COLO668 (cell line): Measurements from ENCODE around the gene ANP32A.
A peak's percentile ranks its signal among the peaks of the same experiment; 100 is the strongest.

Experiments used
- DNase-seq: peaks from one replicate; lab custom pipeline; 2025; ENCODE audit not compliant: unreplicated experiment; lab: John Stamatoyannopoulos, UW

ANP32A gene

DNA sequence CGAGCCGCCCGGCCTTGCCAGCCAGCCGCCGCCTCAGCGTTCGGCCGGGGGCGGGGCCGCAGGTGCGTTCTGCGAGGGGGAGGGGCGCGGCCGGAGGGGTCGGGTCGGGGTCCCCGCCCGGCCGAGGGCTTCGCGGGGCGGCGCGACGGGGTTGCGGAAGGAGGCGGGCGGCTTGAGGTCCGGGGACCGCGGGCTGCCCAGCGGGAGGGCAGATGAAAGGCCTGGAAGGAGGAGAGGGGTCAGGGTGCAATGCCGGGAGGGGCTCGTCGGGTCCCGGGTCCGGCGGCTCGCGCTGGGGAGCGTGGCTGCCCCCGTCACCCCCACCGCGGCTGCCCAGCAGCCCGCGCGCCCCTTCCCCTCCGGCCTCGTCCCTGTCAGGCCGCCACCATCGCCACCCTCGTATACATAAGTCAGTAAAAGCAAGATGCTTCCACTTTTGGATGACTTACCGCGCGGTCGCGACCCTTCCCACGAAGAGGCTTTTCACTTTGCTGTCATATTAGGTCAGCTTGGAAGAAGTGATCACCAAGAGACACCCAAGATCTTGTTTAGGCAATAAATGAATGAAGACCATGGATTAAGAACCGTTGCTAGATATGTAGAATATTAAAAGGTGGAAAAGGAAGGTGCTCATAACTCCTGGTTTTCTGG lies 620 bp upstream of the ANP32A start:
- no peak for DNase-seq

DNA sequence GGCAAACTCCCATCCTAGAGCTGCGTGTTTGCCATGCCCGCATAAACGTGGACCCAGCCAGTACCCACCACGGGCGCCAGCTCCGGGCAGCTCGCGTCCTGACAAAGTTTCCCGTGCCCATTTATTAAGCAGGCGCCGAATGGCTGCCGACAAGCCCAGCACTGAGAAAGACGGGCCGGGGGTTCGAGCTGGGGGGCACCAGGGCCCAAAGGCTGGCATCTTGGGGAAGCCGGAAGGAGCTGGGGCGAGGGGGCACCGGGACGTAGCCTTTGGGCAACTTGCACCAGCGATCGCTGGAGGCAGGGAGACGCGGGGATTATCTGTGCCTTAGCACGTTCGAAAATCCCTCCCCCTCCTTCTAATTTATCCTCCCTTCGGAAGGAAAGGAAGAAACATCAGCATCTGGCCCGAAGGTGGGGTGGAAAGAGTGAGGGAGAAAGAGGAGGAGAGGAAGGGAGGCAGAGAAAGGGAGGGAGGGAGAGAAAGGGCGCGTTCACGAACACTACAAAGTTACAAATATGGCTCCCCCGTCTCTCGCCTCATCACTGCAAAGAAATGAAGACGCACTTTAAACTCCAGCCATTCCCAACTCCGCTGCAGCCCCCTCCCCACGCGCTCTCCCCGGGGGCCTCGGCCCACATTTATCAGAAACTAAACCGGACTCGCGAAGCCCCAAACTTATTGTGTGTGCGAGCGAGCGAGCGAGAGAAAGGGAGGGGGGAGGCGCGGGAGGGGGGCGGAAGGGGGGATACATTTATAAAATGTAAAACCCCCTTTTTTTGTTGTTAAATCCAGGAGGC lies 1.0 kb downstream of the ANP32A start:
- peak; percentile 54 for DNase-seq

DNA sequence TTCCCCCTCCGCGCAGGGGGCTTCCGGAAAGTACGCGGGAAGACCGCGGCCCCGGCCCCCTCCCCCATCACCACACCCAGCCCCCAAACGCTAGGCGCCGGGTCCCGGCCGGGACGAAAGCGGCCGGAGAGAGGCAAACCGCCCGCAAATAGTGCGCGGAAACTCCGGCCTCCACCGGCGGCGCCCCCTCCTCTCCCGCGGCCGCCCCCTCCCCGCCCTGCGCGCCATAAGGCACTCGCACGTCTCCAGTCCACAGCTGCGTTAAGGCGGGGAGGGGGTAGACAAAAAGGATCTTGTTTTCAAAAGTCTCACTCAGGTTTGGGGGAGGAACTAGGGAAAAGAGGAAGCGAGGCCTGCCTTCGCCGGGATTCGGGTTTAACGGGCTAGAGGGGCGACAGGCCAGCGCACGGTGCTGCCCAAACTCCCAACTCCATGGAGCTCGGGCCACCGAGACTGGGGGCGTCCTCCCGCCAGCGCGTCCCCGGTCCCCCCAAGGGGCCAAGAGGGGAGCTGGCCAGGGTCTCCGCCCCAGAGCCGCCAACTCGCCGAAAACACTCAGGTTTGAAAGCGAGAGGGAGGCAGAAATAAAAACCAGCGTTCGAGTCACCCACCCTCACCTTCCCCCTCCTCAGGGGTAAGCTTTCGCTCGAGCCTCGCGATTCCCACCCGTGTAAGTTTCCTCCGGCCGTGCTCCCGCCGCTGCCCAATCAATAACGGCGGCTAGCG lies 1.8 kb downstream of the ANP32A start:
- peak; percentile 65 for DNase-seq

DNA sequence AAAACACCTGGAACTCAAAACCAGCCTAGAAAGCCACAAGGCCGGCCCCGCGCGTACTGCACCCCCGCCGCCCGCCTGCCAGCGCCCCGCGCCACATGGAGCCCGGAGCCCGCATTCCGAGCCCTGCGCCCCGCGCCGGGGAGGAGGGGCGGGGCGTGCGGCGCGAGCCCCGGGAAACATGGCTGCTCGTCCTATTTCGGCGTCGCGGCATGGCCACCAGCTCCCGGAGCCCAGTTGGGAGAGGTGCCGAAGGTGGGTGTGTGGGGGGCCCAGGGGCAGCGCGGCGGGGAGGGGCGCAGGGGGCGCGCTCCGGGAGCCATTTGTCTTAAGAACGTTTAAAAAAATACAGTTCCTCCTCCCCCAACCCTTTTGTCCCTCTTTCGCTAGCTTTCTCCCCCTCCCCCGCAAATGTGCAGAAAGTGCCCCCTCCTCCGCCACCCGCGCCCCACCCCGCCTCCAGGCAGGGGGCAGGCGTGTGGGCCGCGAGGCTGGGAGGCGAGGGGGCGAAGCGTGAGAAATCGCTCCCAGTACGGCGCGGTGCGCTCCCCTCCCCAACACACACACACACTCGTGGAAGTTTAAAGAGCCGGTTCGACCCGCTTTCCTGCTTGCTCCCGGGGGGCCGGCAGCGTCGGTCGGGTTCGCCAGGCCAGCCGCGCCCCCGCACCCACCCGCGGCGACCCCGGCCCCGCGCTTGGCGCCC lies 2.5 kb downstream of the ANP32A start:
- DNase-seq = peak; percentile 73

DNA sequence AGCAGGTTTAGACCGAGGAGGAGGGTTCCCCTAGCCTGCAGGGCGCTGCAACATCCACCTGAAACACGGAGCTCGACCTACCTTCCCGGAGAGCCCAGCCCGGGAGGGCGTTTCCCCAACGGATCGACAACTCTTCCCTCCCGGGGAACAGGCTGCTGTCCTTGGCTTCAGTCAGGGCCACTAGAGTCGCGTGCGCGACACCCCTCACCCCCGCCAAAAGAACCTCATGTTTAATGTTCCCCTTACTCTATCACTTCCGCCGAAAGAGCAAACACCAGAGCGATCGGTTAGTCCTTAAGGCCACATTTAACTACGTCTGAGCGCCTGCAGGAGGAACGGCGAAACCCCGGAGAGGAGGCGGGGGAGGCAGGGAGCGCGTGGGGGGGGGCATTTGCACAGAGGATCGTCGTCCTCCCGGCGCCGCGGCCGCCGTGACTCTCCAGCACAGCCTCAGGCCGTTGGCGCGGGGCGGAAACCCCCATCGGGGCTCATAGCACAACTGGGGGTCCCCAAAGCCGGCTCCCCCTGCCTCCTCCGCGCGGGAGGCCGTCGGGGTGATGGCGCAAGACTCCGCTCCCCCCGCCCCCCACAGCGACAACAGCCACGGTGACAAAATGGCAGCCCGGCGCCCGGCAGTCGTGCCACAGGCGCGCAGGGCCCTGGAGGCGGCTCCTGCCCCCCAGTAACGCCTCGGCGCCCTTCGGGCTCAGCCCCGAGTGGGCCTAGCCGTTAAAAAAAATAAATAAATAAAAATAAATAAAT lies 3.2 kb downstream of the ANP32A start:
- DNase-seq = peak; percentile 79

DNA sequence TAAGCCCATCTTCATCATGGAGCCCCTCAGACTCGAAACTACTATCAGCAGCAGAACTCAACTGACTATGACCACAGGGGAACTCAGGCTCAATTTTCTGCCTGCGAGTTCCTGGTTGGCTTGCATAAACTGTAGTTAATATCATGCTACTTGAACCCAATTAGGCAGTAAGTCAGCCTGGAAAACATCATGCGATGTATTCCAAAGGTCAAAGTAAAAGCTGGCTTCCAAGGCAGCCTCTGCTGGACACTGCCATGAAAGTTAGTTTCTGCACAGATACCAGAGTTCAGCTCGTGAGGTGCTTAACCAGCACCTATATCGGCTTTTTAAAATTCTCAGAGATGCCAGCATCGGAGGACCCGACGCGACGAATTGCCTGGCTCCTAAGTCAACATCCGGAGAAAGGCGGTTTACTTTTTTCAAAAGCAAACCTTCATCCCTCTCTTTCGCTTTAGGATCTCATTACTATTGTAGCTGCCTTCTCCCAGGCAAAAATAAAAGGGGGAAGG lies 3.8 kb downstream of the ANP32A start:
- DNase-seq = peak; percentile 52

DNA sequence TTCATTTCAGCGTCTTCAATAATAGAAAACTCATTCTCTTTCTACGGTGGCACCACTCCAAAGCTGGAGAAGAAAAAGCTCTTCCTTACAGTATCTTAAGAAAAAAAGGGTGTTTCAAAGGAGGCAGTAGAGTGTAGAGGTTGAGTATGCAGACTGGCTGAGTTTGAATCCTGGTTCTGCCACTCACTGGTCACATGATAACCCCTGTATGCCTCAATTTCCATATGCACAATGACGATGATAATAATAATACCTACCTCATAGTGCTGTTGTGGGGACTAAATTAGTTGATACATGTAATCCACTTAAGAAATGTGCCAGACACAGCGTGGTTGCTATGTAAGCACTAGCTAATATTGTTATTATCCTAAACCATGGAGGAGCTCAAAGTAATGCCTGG lies 4.5 kb downstream of the ANP32A start:
- DNase-seq = no peak

DNA sequence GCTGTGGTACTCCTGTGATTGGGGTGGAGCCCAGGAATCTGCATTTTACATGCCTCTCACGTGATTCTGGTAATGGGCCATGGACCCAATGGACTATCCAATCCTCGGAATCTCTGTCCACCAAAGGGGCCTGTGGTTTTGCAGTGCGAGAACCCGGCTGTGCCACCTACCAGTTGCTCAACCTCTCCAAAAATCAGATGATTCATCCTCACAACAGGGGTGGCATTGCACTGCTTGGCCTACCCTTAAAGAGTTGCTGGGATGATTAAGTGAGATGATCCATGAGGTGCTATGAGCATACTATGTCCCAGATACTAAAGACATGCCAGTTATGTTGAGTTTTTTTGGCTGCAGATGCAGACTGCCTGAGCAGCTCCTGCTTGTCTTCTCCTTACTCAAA lies 5.1 kb downstream of the ANP32A start:
- DNase-seq = no peak

DNA sequence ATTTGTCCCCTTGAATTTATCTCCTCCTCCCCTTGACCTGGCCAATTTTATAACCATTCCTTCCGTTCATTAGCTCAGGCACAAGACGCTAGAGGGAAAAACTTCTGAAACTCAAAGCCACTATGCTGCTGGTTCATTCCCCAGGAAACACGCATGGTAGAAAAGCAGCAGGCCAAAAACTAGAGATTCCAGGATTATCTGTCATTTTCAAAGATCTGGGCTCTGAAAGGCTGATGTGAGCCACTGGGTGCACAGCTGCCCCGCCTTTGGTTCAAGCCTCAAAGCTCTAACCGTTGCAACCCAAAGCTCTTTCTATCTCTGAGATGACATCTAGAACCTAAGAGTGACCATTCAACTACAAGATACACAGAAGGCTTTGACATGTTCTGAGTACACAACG lies 6.1 kb downstream of the ANP32A start:
- no peak for DNase-seq

DNA sequence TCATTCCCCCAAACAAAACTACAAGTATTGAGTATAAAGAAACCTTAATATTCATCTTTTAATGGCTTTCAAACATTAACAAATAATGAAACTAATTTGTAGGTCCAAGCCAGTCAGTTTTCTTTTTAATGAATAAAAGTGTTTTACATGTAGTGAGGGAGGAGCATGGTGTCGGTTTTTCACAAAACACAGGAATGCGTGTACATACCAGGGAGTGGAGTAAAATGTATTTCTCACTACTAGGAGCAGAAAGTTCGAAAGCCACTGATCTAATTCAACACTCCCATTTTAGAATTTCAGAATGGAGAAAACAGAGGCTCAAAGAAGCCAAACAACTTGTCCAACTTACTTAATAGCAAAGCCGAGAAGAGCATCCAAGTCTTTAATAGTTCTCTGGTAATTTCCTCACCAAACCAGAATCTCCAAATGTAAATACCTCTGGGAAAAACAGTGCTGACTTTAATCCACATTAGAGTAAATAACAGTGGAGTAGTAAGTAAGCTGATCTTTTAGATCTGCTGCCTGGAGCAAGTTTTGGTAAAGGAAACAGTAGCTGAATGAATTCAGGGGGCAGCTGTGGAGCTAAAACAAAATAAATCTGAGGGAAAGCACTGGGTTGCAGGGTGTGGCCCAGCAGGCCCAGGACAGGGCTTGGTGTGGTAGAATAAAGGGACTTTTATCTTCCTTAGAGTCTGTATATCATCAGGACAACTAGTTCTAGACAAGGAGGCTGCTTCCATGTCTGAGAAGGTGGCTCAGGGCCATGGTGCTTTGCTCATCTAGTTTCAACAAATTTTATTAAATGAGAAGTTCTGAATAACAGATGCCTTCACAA lies 7.9 kb downstream of the ANP32A start:
- DNase-seq = no peak

DNA sequence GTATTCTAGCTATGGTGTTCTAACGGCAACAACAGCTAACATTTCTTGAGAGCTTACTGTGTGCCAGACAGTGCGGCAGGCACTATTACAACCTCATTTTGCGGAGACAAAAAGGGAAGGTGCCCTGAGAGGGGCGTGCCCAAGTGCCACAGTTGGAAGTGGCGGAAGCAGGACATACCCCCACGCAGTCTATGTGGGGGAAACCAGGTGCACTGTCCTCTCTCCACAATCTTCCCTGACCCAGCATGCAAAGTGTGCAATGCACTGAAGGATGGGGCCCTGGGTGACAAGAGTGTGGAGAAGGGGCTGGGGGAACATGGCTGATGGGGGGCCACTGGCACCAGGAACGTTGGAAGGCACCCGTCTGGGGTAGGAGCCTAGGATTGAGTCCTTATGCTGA lies 8.6 kb downstream of the ANP32A start:
- DNase-seq = no peak

DNA sequence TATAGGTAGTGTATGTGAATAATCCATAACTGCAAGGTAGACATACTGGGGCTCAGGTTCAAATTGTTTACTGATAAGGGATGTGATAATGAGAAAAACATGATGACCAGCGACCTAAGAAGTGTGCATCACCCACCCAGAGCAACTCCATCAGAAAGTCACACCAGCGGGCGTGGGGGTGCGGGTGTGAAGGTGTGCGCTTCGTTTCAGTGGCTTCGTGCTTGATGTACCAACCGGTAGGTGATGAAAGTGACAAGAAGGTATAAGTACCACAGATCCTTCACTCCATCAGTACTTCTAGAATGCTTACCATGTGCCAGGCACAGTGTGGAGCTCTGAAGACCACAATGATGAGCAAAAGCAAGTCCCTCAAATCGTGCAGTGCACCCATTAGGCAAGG lies 11.2 kb downstream of the ANP32A start:
- no peak for DNase-seq

DNA sequence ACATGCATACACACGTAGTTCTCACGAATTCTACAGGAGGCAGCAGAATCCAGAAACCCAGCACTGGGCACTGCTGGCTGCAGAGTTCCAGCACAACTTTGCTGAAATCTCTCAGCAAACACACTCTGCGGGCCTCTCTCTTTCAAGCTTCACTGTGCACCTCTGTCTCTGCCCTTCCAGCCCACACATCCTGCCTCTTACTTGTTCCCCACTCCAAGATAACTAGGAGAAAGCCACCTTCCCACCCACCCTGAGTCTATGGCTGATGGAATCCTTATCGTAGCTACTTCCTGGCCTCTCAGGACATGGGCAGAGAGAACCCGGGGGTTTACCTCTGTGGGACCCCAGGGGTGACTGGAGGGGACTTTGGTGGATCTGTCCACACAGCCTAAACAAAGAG lies 11.9 kb downstream of the ANP32A start:
- DNase-seq = no peak

DNA sequence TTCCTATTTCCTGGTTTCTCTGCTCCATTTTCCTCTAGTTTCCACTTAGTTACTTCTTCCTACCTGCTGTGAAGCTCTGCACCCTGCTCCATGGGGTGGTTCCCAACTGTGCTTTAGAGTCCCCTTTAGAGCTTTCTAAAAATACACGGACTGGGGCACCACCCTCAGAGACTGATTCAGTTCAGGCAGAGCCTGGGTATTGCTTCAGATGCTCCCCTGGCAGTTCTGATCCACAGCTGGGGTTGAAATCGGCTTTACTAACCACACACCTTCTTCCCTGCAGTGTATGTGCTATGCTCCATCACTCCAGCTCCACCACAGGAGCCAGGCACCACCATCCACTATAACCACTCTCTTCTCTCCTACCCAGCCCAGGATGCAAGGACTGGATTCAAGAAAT lies 12.6 kb downstream of the ANP32A start:
- no peak for DNase-seq

DNA sequence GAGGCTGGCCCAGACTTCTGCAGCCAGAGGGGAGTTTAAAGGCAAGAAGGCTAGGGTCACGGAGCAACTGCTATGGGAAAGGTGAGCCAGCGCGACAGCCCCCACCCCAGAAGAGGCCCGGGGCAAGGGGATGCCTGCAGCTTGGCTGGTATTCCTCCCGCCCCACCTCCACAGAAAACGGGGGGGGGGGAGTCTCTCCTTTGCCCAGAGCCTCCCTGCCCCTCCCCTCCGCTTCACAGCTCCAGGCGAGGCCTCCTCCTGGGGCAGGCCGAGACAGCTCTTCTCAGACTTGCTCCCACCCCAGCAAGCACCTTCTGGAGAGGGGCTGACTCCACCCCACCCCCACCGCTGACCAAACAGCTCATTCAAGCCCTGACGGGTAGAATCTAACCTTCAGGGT lies 13.4 kb downstream of the ANP32A start:
- no peak for DNase-seq

DNA sequence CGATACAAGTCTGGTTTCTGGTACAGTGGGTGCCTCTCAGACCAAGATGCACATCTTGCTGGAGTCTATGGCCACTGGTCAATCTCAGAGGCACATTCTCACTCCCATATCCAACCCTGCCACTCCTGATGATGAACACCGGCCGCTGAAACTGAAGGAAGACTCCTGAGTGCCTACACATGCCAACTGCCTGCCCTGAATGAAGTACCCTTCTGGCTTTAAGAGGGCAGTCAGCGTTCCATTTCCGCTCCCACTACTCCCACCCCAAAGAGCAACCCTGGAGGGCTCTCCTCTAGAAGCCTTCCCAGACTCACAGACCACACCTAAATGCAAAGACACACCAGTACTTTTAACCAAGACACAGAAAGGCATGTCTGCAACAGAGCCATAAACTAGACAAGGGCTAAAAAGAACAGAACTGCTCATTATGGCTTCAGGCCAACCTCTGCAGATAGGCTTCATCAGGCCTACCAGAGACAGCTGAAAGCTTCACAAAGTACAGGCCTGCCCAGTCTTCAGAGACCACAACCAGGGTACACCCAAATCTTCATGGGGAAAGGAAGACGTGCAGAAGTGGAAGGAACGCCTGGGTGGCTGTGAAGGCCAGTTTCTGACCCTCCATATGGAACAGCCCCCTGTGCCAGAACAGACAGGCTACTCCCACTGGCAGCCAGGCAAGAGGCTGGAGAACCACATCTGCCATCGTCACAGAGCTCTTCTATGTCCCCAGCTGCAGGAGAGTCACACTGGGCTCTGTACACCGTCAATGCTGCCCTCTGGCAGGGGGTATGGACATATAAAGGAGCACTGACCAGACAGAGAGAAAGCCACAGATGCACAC lies 14.3 kb downstream of the ANP32A start:
- no peak for DNase-seq

DNA sequence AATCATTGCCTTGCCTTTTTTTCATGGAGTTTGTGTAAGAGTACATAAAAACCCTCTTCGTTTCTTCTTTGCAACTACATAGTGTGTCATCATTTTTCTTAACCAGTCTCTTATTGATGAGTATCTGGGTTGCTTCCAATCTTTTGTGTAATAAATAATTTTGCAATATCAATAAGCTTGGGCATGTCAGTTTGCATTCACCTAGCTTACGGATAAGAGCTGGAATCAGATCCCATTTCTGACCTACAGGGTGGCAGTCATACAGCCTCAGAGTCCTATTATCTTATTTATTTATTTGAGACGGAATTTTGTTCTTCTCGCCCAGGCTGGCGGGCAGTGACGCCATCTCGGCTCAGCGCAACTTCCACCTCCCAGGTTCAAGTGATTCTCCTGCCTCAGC lies 18.3 kb downstream of the ANP32A start:
- no peak for DNase-seq

DNA sequence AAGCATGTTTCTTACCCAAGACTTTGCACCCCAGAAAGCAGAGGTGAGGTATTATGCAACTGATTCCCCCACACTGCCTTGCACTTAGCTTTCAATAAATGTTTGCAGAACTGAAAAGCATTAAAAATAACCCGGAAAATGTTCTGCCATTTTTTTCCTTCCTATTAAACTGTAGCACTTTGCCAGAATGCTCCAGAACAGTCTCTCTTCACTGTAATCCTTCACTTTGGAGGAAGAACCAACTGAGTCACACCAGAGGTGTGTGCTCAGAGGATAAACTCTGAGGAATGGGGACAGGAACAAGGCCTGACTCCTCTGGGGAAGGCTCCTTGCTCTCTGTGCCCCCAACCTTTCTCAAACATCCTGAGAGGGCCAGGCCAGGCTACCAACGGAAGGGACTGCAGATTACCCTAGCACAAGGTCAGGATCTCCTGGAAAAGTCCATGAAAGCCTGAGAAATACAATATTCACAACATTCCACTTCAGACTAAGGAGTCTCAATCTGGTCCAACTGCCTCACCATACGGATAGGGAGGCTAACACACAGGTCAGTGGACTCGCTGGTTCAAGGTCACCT lies 19.0 kb downstream of the ANP32A start:
- DNase-seq = no peak
